HG02943 (cell line): ENCODE data around the gene CYSLTR1.
"Not testable (repeated sequence)": the region's sequence is repeated elsewhere in the genome, so short reads cannot be mapped to it uniquely, and the experiment has no call there.

ENCODE experiments used
- ATAC-seq: cut with Tn5 transposase; IDR thresholded peaks from one replicate; pipeline ENCODE4 v1.9.1; 2021; ENCODE audit warnings: mild to moderate bottlenecking, low read depth, moderate library complexity; ENCODE audit not compliant: unreplicated experiment

The CYSLTR1 gene, protein sequence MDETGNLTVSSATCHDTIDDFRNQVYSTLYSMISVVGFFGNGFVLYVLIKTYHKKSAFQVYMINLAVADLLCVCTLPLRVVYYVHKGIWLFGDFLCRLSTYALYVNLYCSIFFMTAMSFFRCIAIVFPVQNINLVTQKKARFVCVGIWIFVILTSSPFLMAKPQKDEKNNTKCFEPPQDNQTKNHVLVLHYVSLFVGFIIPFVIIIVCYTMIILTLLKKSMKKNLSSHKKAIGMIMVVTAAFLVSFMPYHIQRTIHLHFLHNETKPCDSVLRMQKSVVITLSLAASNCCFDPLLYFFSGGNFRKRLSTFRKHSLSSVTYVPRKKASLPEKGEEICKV

DNA sequence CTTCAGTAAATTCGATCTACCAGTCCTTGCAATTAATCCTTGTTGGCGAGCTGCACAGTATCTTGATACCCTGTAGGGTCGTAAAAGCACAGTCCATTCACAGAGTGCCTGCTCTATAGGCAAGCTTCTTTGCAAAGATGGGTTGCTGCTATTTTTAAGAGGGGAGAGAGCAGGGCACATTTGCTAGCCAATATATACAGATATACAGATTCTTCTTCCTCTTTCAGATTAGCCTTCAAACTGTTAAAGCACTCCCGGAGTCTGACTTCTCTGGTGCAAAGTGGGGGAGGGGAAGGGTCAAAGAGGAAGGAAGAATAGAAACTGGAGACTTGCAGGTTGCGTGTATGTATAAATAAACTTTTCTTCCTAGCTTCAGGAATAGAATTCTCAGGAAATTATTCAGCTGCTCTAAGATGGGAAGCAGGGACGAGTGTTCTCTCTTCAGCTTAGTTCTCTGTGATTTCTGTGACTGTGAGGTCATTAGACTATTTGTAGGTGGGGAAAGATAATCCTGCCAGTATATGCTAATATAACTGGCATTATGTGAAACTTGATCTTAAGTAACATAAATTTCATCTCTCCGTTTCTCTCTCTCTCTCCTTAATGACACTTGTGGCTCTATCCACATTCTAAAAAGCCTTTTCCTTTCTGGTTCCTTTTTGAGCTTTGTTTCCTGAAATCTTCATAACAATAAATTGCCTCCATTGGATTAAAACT lies at the start of gene CYSLTR1:
Gene CYSLTR1 (minus strand): TSS at position 242 of the 717 bp plus-strand sequence. CDS start 53,865 bp downstream, outside the sequence.
- peak; percentile 61 for ATAC-seq

DNA sequence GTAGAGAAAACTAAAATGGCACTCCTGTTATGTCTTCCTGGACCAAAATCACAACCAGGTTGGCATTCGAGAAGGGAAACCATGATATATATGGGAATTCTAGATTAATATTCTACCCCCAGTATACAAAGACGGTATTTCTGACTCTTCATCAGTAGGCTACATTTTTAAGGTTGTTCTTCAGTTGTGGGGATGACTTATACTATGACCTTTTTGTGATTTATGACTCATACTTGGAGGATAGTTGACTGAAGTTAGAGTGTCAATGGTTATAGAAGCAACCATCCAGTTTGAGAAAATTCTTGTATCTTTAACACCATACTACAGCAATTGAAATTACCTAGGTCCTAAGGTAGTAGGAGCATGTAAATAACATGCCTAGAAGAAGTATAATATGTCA lies 49.8 kb upstream of the CYSLTR1 start:
- no peak for ATAC-seq

DNA sequence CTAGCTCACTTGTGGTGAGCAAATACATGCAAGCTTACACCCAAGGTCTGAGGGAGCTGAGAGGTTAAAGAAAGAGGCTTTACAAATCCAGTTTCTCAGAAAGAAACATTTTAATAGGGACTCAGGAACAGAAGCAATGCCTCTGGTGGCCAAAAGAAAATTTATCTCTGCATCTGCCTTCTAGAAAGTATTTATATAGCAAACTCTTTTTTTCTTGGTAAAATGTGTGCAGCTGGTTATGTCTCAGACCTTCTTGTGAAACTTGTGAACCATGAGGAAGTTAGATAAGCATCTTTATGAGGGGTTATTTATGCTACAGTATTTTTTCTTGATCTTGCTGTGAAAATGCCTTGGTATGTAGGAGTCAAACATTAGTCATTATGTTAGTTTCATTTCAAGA lies 48.5 kb upstream of the CYSLTR1 start:
- no peak for ATAC-seq

DNA sequence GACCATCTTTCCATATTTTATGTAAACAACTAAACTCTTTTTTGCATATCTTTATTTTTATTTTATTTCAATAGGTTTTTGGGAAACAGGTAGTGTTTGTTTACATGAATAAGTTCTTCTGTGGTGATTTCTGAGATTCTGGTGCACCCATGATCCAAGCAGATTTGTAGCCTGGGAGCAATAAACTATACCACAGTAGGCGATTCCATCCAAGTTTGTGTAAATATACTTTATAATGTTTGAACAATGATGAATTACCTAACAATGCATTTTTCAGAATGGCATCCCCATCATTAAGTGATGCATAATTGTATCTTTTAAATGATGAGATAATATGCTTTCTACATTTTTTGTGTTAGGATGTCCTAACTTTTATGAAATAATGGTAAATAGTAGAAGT lies 39.2 kb upstream of the CYSLTR1 start:
- ATAC-seq = no peak

DNA sequence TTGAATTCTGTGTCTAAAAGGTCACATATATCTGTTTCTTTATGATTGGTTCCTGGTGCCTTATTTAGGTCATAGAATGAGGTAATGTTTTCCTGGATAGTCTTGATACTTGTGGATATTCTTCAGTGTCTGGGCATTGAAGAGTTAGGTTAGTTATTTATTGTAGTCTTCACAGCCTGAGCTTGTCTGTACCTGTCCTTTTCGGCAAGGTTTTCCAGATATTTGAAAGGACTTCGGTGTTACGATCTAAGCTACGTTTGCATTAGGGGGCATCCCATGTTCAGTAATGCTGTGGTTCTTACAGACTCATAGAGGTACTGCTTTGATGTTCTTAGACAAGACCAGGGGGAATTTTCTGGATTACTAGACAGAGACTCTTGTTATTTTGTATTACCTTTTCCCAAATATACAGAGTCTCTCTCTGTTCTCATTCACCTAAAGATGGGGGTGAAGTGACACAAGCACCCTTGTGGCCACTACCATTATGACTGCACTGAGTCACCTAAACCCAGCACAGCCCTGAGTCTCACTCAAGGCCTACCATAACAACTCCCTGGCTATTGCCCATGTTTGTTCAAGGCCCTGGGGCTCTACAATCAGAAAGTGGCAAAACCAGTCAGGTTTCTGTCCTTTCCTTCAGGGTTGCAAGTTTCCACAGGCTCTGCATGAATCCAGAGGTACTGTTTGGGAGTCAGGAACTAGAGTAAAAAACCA lies 30.1 kb upstream of the CYSLTR1 start:
- no peak for ATAC-seq

DNA sequence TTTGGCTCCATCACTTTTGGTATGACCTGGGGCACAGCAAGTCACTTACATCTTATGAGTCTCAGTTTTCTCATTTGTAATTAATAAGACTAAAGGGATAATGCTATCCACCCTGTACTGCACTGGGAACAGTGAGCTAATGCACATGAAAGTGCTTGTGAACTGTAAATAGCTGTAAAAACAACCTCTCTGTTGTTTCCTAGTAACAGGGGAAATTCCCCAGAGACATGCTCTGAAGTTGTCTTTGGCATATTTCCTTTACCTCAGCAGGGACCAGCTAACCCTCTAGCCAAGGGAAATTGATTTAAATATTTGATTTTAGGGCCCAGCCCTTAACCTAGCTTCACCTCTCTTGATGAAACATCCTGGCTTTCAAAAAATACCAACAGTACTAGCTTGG lies 6.1 kb upstream of the CYSLTR1 start:
- no peak for ATAC-seq

DNA sequence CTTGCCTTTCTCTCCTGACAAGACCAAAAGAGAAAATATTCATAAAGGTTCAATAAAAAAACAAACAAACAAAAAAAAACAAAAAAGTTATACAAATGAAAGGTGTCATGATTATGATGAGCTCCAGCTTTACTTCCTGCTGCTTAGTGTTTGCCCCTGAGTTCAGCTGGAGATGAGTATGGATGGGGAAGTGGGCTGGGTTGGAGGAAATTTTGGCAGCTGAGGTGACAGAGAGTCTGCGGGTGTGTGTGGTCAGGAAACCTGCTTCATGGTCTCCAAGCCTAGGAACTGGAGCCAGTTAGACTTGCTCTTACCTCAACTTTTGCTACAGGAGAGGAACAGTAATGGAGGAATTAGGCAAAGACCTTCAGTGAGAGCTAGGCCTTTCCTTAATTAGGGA lies 4.3 kb upstream of the CYSLTR1 start:
- ATAC-seq = no peak

DNA sequence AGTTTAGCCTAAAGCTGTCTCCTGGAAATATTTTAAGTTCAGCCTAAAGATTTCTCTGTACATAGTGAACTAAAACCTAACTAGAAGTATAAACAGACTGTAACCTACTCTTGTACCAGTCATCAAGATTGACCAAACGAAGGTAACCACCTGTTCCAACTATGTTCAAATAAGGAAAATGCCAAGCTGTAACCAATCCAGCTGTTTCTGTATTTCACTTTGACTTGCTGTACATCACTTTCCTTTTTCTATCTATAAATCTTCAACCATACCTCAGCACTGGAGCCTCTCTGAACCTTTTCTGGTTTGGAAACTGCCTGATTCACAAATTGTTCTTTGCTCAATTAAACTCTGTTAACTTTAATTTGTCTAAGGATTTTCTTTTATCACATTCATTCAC lies 3.1 kb upstream of the CYSLTR1 start:
- ATAC-seq = no peak

DNA sequence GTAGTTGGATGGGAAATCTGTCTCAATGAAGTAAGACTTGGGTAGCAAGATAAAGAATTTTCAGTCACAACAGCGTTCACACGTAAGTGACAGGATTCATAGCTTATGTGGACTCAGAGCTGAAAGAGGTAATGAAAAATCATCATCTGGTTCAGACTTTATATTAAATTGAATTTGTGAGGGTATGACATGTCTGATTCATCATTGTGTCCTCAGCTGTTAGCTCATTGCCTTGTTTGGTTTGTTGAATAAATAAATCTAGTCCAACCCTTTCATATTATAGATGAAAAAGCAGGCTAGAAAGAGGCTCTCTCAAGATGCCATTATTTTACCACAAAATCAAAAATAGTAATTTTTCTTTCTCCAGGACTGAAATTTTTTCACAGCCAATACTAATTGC lies 2.7 kb upstream of the CYSLTR1 start:
- ATAC-seq = no peak

DNA sequence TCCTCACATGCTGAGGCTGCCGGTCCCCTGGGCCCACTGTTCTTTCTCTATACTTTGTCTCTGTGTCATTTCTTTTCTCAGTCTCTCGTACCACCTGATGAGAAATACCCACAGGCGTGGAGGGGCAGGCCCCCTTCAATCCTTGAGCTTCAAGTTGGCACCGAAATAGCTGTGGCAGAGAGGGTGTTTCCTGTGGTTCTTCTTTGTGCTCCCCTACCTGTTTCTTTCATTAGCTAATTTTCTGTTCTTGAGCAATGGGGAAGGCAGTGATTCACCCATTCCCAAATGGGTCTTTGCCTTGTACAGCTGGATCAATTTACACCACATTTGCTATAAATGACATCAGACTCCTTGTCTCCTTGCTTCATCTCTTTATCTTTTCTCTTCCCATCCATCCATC lies 2.1 kb upstream of the CYSLTR1 start:
- ATAC-seq = no peak

DNA sequence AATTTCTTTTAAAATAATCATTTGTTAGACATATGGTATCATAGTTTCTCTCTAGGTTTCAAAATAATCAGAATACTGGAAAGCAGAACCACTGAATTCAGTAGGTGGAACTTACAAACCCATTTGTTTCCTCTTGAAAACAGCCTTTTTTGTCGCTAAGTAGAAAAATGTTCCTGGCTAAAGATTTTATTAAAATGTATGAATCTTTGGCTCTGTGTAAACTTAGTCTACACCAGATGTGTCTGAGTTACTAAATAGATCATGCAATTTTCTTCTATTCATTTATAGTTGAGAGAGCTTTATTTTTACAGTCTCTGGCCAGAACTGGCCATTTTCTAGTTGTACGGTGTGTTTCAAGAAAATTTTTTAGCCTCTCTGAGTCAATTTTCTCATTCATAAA lies 1.0 kb downstream of the CYSLTR1 start:
- no peak for ATAC-seq

DNA sequence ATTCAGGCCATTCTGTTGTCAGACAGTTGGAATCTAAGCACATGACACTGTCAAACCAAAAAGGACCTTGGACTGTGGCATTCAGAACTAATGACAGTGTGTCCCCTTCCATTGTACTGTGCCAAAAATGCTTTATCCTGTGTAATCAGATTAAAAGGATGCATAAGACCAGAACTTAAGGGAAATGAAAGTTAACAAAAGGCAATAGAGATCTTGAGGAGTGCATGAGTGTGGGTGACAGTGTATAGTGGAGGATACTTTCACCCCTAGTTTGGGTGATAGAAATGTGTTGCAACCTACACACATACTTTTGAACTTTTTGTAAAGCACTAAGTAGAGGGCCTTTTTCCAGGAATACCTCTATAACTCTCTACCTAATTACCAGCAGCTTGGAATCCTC lies 4.5 kb downstream of the CYSLTR1 start:
- ATAC-seq = no peak

DNA sequence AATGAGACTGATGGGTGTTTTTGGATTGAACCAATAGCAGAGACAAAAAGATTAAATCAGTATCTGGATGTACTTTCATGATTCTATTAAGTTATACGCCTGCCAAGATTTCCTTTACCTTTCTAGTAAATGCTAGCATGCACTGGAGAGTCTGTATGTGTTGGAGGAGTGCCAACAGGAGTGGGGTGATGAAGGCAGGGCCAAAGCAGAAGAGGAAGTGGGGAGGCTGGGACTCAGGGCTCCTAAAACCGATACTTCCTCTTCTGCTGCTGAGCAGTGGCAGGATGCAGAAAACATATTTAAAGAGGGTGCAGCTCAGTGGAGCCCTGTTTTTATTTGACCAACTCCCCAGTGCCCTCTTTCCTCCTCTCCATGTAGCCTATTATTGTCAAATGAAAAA lies 5.6 kb downstream of the CYSLTR1 start:
- ATAC-seq = peak; percentile 98

DNA sequence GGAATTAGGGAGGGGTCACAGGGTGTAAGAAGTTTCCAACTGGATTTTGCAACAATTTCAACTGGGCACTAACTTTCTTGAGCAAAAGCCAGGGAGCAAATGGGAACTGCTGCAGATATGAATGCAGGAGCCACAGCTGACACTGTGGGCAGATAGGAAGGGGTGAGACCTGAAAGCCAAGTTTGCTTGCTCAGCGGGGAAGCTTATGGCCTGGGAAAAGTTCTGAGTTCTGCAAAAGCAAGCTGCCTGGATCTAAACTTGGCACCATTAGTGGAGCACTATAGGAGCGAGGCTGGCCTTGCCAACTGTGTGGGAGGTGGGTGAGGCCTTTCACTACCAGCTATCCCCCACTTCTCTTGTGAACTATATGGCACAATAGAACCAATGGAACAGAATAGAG lies 11.1 kb downstream of the CYSLTR1 start:
- ATAC-seq = no peak

DNA sequence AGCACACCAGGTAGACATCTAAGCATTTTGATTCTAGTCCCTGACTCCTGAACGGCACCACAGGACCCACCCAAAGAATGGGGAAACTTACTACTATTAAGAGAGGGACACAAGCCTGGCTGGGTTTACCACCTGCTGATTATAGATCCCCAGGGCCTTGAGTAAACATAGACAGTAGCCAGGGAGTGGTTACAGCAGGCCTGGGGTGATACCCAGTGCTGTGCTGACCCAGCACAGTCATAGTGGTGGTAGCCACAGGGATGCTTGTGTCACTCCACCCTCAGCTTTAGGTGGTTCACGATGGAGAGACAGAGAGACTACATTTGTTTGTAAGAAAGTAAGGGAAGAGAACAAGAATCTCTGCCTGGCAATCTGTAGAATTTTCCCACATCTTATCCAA lies 11.7 kb downstream of the CYSLTR1 start:
- no peak for ATAC-seq

DNA sequence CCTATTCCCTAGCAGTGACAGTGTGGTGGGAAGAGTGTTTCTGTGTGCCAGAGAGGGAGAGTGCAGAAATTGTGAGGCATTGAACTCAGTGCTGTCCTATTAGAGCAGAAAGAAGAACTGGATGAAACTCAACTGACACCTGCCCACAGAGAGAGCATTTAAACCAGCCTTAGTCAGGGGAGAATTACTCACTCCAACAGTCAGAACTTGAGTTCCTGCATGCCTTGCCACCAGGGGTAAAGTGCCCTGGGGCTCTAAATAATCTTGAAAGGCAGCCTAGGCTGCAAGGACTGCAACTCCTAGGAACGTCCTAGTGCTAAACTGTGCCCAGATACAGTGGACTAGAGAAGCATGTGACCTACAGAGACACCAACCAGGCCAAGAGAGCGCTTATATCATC lies 12.8 kb downstream of the CYSLTR1 start:
- ATAC-seq = no peak

DNA sequence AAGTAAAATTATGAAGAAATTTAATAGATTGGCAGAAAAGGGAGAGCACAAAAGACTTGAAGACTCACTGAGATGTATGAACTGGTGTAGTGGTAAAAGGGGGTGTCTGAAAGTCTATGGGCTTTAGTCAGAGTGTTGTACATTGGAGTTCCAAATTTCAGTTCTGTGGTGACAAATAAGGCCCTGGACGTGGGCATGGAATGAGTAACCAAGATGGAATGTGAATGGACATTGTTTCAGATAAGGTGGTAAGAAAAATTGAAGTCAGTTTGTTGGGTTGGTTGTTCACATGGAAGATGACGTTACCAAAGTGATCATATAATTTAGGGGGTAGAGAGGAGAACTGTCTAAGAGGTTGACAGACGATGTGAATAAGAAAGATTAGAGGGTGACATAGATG lies 13.9 kb downstream of the CYSLTR1 start:
- ATAC-seq = no peak

DNA sequence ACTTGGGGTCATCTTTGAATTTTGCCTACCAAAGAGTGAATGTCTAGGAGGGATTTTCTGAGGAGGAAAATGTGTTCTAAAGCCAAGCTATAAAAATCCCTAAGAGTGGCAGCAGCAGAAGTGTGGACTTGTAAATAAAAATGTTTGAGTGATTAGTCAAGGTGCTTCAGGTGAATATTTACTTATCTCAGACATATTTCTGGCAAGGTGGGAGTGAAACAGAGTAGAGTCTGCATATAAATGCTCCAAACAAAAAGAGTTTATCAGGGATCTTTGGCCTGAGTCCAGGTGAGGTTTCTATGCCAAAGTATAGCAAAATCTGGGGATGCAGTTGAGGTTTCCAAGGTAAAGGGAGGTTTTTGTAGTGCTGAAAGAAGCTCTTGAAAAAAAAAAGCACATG lies 19.7 kb downstream of the CYSLTR1 start:
- ATAC-seq = no peak

DNA sequence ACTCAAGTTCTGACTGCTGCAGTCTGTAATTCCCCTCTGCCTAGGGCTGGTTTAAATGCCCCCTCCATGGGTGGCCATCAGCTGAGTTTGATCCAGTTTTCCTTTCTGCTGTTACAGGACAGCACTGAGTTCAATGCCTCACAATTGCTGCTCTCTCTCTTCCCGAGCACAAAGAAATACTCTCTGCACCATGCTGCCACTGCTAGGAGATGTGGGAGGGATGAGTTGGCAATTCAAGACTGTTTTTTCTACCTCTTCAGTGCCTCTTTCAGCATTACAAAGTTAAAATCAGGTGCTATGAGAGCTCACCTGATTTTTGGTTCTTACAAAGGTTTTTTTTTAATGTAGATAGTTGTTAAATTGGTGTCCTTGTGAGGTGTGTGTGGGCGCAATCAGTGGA lies 24.3 kb downstream of the CYSLTR1 start:
- no peak for ATAC-seq

DNA sequence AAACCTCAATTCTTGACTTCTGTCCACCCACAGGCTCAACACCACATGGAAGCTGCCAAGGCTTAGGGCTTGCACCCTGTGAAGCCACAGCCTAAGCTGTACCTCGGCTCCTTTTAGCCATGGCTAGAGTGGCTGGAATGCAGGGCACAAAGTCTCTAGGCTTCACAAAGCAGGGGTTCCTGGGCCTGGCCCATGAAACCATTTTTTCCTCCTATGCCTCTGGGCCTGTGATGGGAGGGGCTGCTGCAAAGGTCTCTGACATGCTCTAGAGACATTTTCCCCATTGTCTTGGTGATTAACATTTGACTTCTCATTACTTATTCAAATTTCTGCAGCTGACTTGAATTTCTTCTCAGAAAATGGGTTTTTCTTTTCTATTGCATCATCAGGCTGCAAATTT lies 26.5 kb downstream of the CYSLTR1 start:
- not testable (repeated sequence) for ATAC-seq

DNA sequence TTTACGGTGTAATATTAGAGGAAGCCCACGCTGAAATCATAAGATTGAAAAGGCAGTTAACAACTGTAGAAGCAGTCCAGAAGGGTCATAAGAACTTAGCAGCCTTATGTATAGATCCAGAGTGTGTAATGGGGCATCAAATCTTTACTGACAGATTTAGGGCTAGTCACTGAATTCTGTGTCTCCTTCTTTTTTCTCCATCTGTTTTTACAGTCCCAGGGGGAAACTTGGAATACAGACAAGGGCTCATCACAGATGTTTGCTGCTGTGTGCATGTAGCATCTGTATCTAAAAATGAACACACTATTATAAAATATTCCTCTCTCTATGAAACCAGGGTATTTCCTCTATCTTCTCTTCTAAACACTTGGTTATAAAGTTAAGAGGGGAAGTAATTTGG lies 43.9 kb downstream of the CYSLTR1 start:
- no peak for ATAC-seq

DNA sequence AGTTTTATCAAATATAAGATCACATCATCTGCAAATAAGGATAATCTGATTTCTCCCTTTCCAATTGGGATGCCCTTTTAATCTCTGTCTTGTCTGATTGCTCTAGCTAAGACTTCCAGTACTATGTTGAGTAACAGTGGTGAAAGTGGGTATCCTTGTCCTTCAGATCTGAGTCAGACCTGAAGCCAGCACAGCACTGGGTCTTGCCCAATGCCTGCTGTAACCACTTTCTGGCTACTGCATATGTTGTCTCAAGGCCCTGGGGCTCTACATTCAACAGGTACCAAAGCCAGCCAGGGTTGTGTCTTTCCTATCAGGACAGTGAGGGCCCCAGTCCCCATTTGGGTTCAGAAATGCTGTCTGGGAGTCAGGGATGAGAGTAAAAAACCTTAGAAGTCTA lies 90.3 kb downstream of the CYSLTR1 start:
- ATAC-seq = no peak
